Fibroblast of villous mesenchyme (primary cell): Measurements from ENCODE around the gene PXMP2. TPM values are rescaled to one million over a fixed set of nuclear protein-coding genes. Genes with fewer than 3 reads are reported as not detected.
A peak's percentile ranks its signal among the peaks of the same experiment; 100 is the strongest.

Experiments used
- DNase-seq: peaks from one replicate; pipeline ENCODE4 v3.0.0-alpha.2; 2010; ENCODE audit warnings: low read depth
- H3K4me3 ChIP-seq: 2 replicates; pipeline ENCODE4 v1.5.1; 2011; ENCODE audit warnings: low read depth, mild to moderate bottlenecking, low read length
- CTCF ChIP-seq: IDR thresholded peaks from 2 replicates; pipeline ENCODE4 v1.5.1; 2012; ENCODE audit warnings: low read depth, mild to moderate bottlenecking, low read length; ENCODE audit not compliant: insufficient read depth
- total RNA-seq: library from RNA; depleted of rRNA; stranded (reverse); fragments of >200 nt; gene quantifications from 2 replicates; pipeline ENCODE4 v1.2.3, GENCODE V29; 2012

Gene PXMP2
- total RNA-seq, 1 donor: 10.8 TPM

- H3K4me3 ChIP-seq: no peak overlapping the region
- no peak for DNase-seq
Measured at GRCh38 chr12:132698341-132698740, 11.0 kb downstream of the PXMP2 start.

GRCh38 chr12:132700212-132700822 lies 12.9 kb downstream of the PXMP2 start:
- no peak for TF ChIP-seq CTCF
- H3K4me3 ChIP-seq: no peak overlapping the region
- DNase-seq: peak; percentile 81

More at GRCh38 chr12:132698341-132698740, 11.0 kb downstream of the PXMP2 start:
- TF ChIP-seq CTCF: no peak

GRCh38 chr12:132702640-132703039 lies 15.3 kb downstream of the PXMP2 start:
- no peak for TF ChIP-seq CTCF
- DNase-seq: no peak
- H3K4me3 ChIP-seq: no peak overlapping the region

GRCh38 chr12:132703641-132704040 lies 16.3 kb downstream of the PXMP2 start:
- H3K4me3 ChIP-seq: no peak overlapping the region
- no peak for TF ChIP-seq CTCF
- no peak for DNase-seq

DNA sequence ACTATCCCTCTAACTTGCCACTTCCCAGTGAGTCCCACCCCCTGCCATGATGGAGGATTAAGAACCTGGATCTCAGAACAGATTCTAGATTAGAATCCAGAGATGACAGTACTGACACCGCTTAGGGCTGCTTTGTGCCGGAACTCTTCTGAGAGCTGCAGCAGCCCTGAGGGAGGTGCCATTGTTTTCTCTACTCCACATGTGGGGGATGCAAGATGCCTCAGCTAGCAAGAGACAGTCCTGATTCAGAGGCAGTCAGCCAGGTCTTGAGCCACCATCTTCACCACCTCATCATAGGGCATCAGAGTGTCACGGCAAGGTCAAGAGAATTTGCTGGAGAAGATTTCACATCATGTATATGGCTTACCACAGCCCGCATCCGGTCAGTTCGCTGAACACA lies 19.9 kb downstream of the PXMP2 start:
- no peak for TF ChIP-seq CTCF
- H3K4me3 ChIP-seq: no peak overlapping the region
- DNase-seq: no peak

GRCh38 chr12:132708150-132708549 lies 20.8 kb downstream of the PXMP2 start:
- DNase-seq: no peak
- TF ChIP-seq CTCF: no peak
- no peak overlapping the region for H3K4me3 ChIP-seq

DNA sequence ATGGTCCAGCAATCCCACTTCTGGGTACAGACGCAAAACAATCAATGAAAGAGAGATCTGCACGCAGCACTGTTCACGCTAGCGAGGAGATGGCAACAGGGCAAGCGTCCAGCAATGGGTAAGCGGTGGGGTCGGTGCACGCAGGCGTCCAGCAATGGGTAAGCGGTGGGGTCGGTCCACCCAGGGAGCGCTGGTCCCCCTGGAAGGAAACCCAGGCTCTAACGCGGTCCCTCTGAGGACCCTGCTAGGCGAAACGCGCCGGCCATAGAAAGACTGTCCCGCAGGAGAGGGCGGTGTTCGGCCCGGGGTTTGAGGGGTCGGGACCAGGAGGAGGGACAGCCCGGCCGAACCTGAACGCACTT lies 22.6 kb downstream of the PXMP2 start:
- no peak for TF ChIP-seq CTCF
- no peak for DNase-seq
- H3K4me3 ChIP-seq: peak overlapping the region; percentile 93
